OCI-LY7 (cell line): ENCODE results near the gene ABCA7. TPM values are rescaled to one million over a fixed set of nuclear protein-coding genes. Genes with fewer than 3 reads are reported as not detected.

ENCODE experiments used
- BruUV-seq: library from RNA; stranded (reverse); fragments of 400-500 nt; replicated peaks from 2 replicates; lab custom pipeline; 2021; lab: Mats Ljungman, UMichigan
- CTCF ChIA-PET: fragments of 300-600 bp; sonication (Branson Sonifier 250); formaldehyde crosslinking; loops from one replicate; lab custom pipeline; 2022; ENCODE audit warnings: antibody characterized with exemption; ENCODE audit not compliant: unreplicated experiment; lab: Charles Lee
- POLR2A ChIA-PET: fragments of 300-600 bp; sonication (Branson Sonifier 250); formaldehyde crosslinking; loops from one replicate; lab custom pipeline; 2022; ENCODE audit warnings: antibody characterized with exemption; lab: Charles Lee
- DNase-seq: peaks from one replicate; pipeline ENCODE4 v3.0.0-alpha.2; 2015; ENCODE audit warnings: low spot score
- H2AFZ ChIP-seq: fragments of 200-600 bp; sonication (generic), shearing (Covaris generic); 2 replicates; pipeline ENCODE4 v1.6.1; 2014; ENCODE audit warnings: mild to moderate bottlenecking, antibody characterized with exemption, low read length, moderate library complexity
- H3K27ac ChIP-seq: fragments of 200-600 bp; sonication (generic); 2 replicates; pipeline ENCODE4 v1.5.1; 2014; ENCODE audit warnings: mixed run types, low read depth, mild to moderate bottlenecking, moderate library complexity, low read length, inconsistent platforms; ENCODE audit not compliant: poor library complexity, severe bottlenecking
- H3K36me3 ChIP-seq: fragments of 200-600 bp; sonication (generic); 2 replicates; pipeline ENCODE4 v1.6.1; 2014; ENCODE audit warnings: mild to moderate bottlenecking, antibody characterized with exemption, low read length, moderate library complexity, mixed read lengths; ENCODE audit not compliant: insufficient read depth
- H3K4me1 ChIP-seq: fragments of 200-600 bp; sonication (generic); 2 replicates; pipeline ENCODE4 v1.5.1; 2014; ENCODE audit warnings: mild to moderate bottlenecking, low read length; ENCODE audit not compliant: insufficient read depth, poor library complexity, severe bottlenecking
- H3K4me2 ChIP-seq: fragments of 200-600 bp; sonication (generic); 2 replicates; pipeline ENCODE4 v1.6.1; 2014; ENCODE audit warnings: mild to moderate bottlenecking, low read length
- H3K4me3 ChIP-seq: fragments of 200-600 bp; sonication (generic); 2 replicates; pipeline ENCODE4 v1.5.1; 2014; ENCODE audit warnings: mild to moderate bottlenecking, low read depth, low read length; ENCODE audit not compliant: poor library complexity, severe bottlenecking
- H3K79me2 ChIP-seq: fragments of 200-600 bp; sonication (generic); 2 replicates; pipeline ENCODE4 v1.6.1; 2016; ENCODE audit warnings: low read depth, mild to moderate bottlenecking, low read length, moderate library complexity, mixed read lengths; ENCODE audit not compliant: insufficient read depth
- H3K9me2 ChIP-seq: fragments of 200-600 bp; sonication (generic); 2 replicates; pipeline ENCODE4 v1.6.1; 2016; ENCODE audit warnings: mild to moderate bottlenecking, low read length, mixed read lengths; ENCODE audit not compliant: insufficient read depth
- H3K9me3 ChIP-seq: fragments of 200-600 bp; sonication (generic); 2 replicates; pipeline ENCODE4 v1.6.1; 2014; ENCODE audit warnings: mild to moderate bottlenecking, mixed run types, low read length, mixed read lengths
- H4K20me1 ChIP-seq: fragments of 200-600 bp; sonication (generic); 2 replicates; pipeline ENCODE4 v1.6.1; 2014; ENCODE audit warnings: mild to moderate bottlenecking, antibody characterized with exemption, low read length, moderate library complexity, mixed read lengths; ENCODE audit not compliant: insufficient read depth
- EZH2phosphoT487 ChIP-seq: fragments of 200-600 bp; sonication (generic); IDR thresholded peaks from 2 replicates; pipeline ENCODE4 v1.6.1; 2018; ENCODE audit warnings: low read depth, borderline replicate concordance, mild to moderate bottlenecking, mixed run types, antibody characterized with exemption, low read length, moderate library complexity, mixed read lengths
- intact Hi-C: fragments of 100-400 bp; cut with micrococcal nuclease; formaldehyde crosslinking; loops from one replicate; pipeline ENCODE4 v1.10.0; 2022; ENCODE audit not compliant: unreplicated experiment
- total RNA-seq, 2 experiments: library from RNA; depleted of rRNA in 1 of 2; stranded (reverse); fragments of >200 nt in 1 of 2; shearing (Covaris generic) in 1 of 2; gene quantifications; 2 replicates each; pipeline ENCODE4 v1.2.3, GENCODE V29; 2014 to 2022
- TF ChIP-seq, protein P1 (sequence below): fragments of 200-600 bp; sonication (generic); conservative IDR thresholded peaks from 2 replicates; pipeline ENCODE4 v1.5.1; 2014; ENCODE audit warnings: mild to moderate bottlenecking, antibody characterized with exemption, low read length, moderate library complexity, mixed read lengths

The ABCA7 gene
- total RNA-seq, 2 experiments from 2014 or later = 43.3 to 66.6 TPM

DNA sequence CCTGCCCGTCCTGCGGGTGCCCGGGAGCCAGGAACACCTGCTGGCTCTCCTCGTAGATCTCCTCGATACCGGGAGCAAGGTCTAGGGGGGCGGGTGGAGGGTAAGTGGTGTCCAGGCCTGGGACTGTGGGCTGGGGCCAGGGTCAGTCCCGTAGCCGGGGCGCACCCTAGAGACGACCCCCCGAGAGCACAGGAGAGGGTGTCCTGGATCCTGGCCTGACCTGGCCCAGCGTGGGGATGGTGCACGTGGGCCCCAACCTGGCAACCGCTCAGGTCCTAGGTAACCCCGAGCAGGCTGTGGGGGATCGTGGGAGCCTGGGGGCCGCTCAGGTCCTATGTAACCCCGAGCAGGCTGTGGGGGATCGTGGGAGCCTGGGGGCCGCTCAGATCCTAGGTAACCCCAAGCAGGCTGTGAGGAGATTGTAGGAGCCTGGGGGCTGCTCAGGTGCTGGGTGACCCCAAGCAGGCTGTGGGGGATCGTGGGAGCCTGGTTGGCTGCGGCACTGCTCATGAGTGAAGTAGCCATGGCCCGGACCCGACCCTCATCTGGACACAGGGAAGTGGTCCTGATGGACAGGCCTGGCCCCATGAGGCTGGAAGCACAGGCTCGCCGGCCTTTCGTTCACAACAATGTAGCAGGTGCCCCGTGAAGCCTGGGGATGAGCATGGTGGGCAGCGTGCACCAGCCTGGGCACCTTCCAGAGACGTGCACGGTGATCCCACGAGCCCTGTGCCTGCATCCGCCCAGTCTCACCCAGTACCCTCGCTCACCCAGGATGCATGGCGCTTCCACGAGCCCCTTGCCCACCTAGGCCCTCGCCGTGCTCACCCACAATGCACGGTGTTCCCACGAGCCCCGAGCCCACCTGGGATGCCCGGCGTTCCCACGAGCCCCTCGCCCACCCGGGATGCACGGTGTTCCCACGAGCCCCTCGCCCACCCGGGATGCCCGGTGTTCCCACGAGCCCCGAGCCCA lies 70.1 kb downstream of the ABCA7 start:
- Histone ChIP-seq H3K9me2 (no peaks in the 10 kb centered on the region), H3K4me1 (peaks cover 21% of the 10 kb centered on the region), H4K20me1 (peaks cover 6% of the 10 kb centered on the region; the same call in 1 of the 2 replicates), H3K27ac (no peak overlapping the region), H3K36me3 (peaks cover 39% of the 10 kb centered on the region), H3K4me2 (no peak overlapping the region), H2AFZ (no peak overlapping the region), H3K79me2 (no peaks in the 10 kb centered on the region), H3K9me3 (no peaks in the 10 kb centered on the region), H3K4me3 (no peak overlapping the region)
- ChIA-PET CTCF (no interaction called here), POLR2A (no interaction called here)
- intact Hi-C loops = loop anchor here (5.0 kb wide), 1 partner anchor 82 kb away; no protein-coding TSS in a partner anchor
- no peak for DNase-seq
- TF ChIP-seq, protein P1, sequence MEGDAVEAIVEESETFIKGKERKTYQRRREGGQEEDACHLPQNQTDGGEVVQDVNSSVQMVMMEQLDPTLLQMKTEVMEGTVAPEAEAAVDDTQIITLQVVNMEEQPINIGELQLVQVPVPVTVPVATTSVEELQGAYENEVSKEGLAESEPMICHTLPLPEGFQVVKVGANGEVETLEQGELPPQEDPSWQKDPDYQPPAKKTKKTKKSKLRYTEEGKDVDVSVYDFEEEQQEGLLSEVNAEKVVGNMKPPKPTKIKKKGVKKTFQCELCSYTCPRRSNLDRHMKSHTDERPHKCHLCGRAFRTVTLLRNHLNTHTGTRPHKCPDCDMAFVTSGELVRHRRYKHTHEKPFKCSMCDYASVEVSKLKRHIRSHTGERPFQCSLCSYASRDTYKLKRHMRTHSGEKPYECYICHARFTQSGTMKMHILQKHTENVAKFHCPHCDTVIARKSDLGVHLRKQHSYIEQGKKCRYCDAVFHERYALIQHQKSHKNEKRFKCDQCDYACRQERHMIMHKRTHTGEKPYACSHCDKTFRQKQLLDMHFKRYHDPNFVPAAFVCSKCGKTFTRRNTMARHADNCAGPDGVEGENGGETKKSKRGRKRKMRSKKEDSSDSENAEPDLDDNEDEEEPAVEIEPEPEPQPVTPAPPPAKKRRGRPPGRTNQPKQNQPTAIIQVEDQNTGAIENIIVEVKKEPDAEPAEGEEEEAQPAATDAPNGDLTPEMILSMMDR = no peak
- TF ChIP-seq EZH2phosphoT487 = no peak
- no TSS peak for BruUV-seq

DNA sequence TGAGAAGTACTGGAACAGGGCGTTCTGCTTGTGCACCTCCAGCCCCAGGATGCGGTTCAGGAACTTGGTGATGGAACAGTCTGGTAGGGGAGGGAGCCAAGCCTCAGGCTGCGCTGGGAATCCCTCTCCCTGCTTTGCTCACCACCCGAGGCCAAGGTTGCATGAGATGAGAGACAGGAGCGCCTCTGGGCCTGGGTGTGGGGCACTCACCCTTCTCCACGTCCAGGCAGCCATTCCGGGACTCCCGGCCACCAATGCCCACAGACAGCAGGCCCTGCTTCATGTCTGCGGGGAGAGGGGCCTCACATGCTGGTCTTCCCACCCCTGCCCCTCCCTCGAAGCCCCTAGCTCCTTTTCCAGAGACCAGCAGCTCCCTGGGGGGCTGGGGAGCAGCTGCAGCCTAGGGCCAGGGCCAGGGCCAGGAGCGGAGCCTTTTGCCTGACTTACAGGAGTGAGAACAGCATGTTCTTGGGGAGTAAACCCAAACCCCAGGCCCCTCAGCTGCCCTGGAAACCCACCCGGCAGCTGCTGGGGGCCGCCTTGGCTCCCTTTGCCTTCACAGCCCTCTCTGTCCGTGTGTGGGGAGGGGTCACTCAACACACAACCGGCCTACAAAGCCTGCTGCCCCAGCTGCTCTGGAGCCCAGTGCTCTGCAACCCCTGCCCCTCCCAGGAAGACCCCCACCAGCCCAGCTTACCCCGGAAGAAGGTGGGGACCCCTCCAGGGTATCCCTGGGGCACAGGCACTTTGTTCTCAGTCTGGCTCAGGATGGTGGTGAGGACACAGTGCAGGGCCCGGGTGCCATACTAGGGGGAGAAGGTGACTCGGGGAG lies 71.1 kb downstream of the ABCA7 start:
- no peak overlapping the region for H2AFZ ChIP-seq
- peaks cover 18% of the 10 kb centered on the region for H3K4me1 ChIP-seq
- intact Hi-C loops = loop anchor here (5.0 kb wide), 1 partner anchor 81 kb away; no protein-coding TSS in a partner anchor
- ChIA-PET CTCF (no interaction called here), POLR2A (no interaction called here)
- DNase-seq = no peak
- H3K36me3 ChIP-seq = peaks cover 36% of the 10 kb centered on the region
- no peak overlapping the region for H3K4me2 ChIP-seq
- no peak for TF ChIP-seq EZH2phosphoT487
- TF ChIP-seq, protein P1 = no peak
- H4K20me1 ChIP-seq = 0 out of 2 replicates have a peak, but pooled peaks cover 3% of the 10 kb centered on the region
- H3K79me2 ChIP-seq = no peaks in the 10 kb centered on the region
- H3K9me2 ChIP-seq = no peaks in the 10 kb centered on the region
- no peak overlapping the region for H3K27ac ChIP-seq
- no peaks in the 10 kb centered on the region for H3K9me3 ChIP-seq
- H3K4me3 ChIP-seq = no peak overlapping the region
- BruUV-seq = no TSS peak
